HEK293 (cell line): ENCODE results near the gene ARHGAP8.

ENCODE experiments used
- MEIS1 ChIP-seq: sonication (generic); formaldehyde crosslinking; IDR thresholded peaks from 2 replicates; pipeline ENCODE4 v1.8.1; 2022; ENCODE audit warnings: missing genetic modification reagents, mild to moderate bottlenecking, borderline replicate concordance
- ZNF184 ChIP-seq: fragments of 450-650 bp; IDR thresholded peaks from 2 replicates; pipeline ENCODE4 v1.5.1; 2018; ENCODE audit warnings: missing biosample characterization, mild to moderate bottlenecking, missing genetic modification characterization
- ZNF629 ChIP-seq: fragments of 450-650 bp; formaldehyde crosslinking; IDR thresholded peaks from 2 replicates; pipeline ENCODE4 v1.5.1; 2017; ENCODE audit warnings: missing biosample characterization, missing genetic modification characterization
- TF ChIP-seq, protein P1 (sequence below): fragments of 450-650 bp; formaldehyde crosslinking; IDR thresholded peaks from 2 replicates; pipeline ENCODE4 v1.5.1; 2016; ENCODE audit warnings: missing biosample characterization, missing genetic modification characterization
- TF ChIP-seq, protein P2 (sequence below): fragments of 450-650 bp; formaldehyde crosslinking; IDR thresholded peaks from 2 replicates; pipeline ENCODE4; 2016; ENCODE audit warnings: missing biosample characterization, missing genetic modification characterization
- TF ChIP-seq, protein P3 (sequence below): fragments of 450-650 bp; formaldehyde crosslinking; IDR thresholded peaks from 2 replicates; pipeline ENCODE4 v1.5.1; 2016; ENCODE audit warnings: missing biosample characterization, missing genetic modification characterization

DNA sequence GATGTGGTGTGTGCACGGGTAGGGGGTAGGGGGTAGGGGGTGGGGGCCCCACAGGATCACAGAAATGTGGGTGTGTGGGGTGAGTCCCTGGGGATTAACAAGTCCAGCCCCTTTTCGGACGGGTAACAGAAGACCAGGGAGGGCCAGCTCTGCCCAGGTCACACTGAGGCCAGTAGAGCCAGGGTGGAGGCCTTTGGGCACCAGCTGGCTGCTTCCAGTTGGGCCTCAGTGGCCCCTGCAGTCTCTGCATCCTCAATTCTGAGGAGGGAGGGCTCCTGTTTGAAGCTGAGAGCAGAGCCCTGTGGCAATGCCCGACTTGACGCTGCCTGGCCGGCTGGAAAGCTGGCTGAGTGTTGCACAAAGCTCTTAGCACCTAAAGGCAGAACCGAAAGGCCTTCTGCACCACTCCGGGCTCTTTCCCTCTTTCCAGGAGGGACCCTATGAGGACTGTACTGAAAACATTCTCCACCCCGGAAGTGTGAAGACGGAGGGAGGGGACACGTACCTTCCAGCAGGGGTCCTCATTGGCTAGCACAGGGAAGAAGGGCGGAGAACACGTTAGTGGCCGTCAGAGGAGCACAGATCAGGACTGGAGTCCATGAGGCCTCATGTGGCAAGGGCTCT lies 137.0 kb downstream of the ARHGAP8 start:
- TF ChIP-seq ZNF184 (tag by site-specific recombination) (no peak), ZNF629 (tag by site-specific recombination) (no peak), MEIS1 (CRISPR knock-in tag) (no peak)
- TF ChIP-seq, protein P1, sequence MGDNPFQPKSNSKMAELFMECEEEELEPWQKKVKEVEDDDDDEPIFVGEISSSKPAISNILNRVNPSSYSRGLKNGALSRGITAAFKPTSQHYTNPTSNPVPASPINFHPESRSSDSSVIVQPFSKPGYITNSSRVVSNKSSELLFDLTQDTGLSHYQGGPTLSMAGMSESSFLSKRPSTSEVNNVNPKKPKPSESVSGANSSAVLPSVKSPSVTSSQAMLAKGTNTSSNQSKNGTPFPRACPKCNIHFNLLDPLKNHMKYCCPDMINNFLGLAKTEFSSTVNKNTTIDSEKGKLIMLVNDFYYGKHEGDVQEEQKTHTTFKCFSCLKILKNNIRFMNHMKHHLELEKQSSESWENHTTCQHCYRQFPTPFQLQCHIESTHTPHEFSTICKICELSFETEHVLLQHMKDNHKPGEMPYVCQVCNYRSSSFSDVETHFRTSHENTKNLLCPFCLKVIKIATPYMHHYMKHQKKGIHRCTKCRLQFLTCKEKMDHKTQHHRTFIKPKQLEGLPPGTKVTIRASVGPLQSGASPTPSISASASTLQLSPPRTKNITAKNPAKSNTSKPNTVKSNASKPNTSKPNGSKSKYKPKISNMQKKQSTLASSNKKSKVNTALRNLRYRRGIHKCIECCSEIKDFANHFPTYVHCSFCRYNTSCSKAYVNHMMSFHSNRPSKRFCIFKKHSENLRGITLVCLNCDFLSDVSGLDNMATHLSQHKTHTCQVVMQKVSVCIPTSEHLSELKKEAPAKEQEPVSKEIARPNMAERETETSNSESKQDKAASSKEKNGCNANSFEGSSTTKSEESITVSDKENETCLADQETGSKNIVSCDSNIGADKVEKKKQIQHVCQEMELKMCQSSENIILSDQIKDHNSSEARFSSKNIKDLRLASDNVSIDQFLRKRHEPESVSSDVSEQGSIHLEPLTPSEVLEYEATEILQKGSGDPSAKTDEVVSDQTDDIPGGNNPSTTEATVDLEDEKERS: no peak
- TF ChIP-seq, protein P2, sequence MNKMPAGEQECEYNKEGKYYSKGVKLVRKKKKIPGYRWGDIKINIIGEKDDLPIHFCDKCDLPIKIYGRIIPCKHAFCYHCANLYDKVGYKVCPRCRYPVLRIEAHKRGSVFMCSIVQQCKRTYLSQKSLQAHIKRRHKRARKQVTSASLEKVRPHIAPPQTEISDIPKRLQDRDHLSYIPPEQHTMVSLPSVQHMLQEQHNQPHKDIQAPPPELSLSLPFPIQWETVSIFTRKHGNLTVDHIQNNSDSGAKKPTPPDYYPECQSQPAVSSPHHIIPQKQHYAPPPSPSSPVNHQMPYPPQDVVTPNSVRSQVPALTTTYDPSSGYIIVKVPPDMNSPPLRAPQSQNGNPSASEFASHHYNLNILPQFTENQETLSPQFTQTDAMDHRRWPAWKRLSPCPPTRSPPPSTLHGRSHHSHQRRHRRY (tag by site-specific recombination): no peak
- TF ChIP-seq, protein P3, sequence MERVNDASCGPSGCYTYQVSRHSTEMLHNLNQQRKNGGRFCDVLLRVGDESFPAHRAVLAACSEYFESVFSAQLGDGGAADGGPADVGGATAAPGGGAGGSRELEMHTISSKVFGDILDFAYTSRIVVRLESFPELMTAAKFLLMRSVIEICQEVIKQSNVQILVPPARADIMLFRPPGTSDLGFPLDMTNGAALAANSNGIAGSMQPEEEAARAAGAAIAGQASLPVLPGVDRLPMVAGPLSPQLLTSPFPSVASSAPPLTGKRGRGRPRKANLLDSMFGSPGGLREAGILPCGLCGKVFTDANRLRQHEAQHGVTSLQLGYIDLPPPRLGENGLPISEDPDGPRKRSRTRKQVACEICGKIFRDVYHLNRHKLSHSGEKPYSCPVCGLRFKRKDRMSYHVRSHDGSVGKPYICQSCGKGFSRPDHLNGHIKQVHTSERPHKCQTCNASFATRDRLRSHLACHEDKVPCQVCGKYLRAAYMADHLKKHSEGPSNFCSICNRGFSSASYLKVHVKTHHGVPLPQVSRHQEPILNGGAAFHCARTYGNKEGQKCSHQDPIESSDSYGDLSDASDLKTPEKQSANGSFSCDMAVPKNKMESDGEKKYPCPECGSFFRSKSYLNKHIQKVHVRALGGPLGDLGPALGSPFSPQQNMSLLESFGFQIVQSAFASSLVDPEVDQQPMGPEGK (tag by site-specific recombination): no peak
